GM19468 (cell line): ENCODE measurements around the gene USP9X.
"Not testable (repeated sequence)": the region's sequence is repeated elsewhere in the genome, so short reads cannot be mapped to it uniquely, and the experiment has no call there.

Experiments
- ATAC-seq: cut with Tn5 transposase; IDR thresholded peaks from one replicate; pipeline ENCODE4 v1.9.1; 2021; ENCODE audit warnings: mild to moderate bottlenecking, moderate library complexity, moderate number of reproducible peaks; ENCODE audit not compliant: unreplicated experiment; ENCODE audit errors: extremely low read depth

Gene USP9X

DNA sequence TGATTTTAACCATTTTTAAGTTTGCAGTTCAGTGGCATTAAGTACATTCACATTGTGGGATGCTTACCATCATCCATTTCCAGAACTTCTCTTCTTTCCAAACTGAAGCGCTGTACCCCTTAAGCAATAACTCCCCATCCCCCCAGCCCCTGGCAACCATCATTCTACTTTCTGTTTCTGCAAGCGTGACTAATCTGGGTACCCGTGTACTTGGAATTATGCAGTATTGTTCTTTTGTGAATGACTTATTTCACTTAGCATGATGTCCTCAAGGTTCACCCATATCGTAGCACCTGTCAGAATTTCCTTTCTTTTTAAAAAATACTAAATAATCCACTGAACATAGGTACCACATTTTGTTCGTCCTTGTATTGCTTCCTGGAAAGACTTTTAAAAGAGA is 32.9 kb downstream of the USP9X start:
- no peak for ATAC-seq

GRCh38 chrX:41119803-41120202 is 34.6 kb downstream of the USP9X start:
- no peak for ATAC-seq

DNA sequence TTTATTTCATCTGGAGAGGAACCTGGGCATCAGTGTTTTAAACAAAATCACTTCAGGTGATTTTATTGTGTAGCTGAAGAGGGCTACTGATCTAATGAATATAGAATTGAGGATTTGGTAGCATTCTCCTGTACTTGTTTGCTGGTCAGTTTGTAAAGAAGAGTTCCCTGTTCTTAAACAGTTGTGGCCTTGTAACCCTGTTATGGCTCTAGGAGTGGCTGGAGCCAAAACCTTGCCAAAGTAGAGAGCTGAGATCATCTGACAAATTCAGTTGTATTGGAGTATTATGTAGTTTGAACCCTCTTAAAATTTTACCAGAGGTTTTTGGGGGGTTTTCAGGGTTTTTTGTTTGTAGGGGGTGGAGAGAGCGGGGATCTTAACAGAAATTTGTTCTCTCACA is 36.5 kb downstream of the USP9X start:
- ATAC-seq: no peak

GRCh38 chrX:41122664-41123257 is 37.5 kb downstream of the USP9X start:
- ATAC-seq: no peak

DNA sequence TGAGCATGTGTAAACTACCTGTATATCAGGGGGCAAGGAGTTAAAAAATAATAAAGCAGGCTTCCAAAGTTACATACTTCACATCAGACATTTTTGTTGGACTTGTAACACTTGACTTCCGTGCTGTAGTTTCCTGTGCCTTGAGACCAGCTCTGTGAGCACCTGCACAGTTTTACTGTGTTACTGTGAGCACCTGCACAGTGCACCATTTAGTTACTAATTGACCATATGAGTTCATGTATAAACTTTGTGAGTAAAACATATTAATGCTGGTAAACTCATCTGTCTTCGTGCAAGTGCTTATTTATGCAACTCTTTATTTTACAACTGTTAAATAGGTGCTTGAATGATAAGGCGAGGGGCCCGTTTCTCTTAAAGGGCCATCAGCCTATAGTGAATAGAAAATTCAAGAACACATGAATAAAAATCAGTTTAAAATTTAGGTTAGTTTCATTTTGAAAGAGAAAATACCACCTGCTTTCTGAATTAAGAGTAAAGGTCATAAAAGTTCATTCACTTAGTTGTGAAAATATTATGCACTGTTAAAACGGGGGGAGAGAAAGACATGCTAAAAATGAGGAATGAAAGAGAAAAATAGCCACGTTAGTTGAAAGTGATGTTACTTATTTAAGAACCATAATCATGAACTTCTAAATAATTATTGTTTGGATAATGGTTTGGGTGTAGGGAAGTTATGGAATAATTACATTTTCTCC is 42.4 kb downstream of the USP9X start:
- ATAC-seq: no peak

GRCh38 chrX:41128955-41129354 is 43.7 kb downstream of the USP9X start:
- ATAC-seq: no peak

DNA sequence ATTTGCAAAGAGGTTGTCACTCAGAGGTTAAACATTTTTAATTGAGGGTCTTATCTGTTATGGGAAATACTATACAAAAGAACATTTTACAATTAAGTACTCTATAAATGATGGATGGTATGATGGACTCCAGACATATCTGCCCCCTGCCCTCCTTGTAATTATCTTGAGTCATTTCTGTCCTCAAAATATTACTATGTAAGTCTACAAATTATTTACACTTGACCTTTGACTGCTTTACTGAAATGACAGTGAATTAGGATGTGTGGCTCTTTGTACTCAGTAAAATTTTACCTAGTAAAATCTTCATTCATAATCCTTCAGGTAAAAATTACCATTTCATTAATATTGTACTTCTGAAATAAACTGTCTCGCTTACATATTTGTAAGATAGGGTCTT is 46.5 kb downstream of the USP9X start:
- ATAC-seq: no peak

DNA sequence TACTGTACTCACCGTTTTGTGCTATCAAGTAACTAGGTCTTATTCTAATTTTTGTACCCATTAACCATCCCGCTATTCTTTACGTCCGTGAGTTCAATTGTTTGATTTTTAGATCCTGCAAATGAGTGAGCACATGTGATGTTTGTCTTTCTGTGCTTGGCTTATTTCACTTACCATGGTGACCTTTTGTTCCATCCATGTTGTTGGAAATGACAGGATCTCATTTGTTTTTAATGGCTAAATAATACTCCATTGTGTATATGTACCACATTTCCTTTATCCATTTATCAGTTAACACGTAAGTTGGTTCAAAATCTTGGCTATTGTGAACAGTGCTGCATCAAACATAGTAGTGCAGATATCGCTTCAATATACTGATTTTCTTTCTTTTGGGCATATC is 48.3 kb downstream of the USP9X start:
- no peak for ATAC-seq

DNA sequence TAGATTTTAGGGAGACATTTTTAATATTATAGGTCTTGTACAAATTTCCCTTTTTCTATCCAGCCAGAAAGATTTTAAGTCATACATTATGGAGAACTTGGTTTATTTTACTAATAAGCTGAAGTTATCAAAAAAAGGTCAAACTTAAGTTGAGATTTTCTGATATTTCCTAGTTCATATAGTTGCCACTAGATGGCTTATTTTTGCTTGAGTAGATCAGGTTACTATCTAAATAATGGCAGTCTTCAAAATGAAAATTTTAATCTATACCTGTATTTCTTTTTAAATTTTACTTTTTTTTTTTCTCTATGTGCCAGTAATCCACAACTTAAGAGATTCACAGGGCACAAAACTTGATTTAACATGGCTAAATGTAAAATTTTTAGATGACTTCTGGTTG is 52.3 kb downstream of the USP9X start:
- no peak for ATAC-seq

GRCh38 chrX:41142130-41142910 is 57.1 kb downstream of the USP9X start:
- no peak for ATAC-seq

DNA sequence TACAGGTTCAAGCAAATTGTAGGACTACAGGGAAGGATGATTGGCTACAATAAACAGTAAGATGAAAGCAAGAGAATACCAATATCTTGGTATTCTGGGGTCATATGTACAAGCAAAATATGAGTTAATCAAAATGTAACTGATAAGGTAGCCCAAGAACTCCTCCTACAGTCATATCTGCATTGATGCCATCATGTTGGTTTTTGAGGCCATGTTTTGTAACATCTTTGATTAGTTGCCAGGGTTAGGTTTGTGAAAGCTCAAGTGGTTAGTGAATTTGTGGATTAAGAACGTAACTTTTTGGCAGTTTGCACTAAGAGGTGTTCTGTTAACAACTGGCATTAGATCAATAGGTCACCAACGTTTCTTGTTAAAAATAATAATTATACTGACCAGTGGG is 59.6 kb downstream of the USP9X start:
- no peak for ATAC-seq

GRCh38 chrX:41145920-41146608 is 60.8 kb downstream of the USP9X start:
- no peak for ATAC-seq

GRCh38 chrX:41148553-41148952 is 63.3 kb downstream of the USP9X start:
- no peak for ATAC-seq

DNA sequence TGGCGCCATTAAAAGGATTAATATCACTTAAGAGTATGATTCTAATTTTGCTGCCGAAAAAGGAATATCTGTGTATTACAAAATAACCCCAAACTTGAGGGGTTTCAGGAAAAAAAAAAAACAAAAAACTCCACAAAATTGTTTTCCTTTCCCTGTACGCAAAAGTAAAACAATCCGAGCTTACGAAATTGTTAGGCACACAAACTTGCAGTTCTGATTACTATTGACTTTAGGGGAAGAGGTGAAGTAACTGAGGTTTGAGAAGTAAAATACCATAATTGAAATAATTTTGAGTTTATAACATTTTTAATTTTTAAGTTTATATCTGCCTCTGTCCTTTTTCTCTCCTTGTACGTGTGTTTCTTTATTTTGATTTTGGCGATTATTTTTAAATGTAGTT is 64.8 kb downstream of the USP9X start:
- no peak for ATAC-seq

GRCh38 chrX:41151726-41152125 is 66.5 kb downstream of the USP9X start:
- ATAC-seq: not testable (repeated sequence)

GRCh38 chrX:41152221-41152620 is 67.0 kb downstream of the USP9X start:
- peak; percentile 52 for ATAC-seq

- ATAC-seq: no peak
Measured at GRCh38 chrX:41153448-41153847, 68.2 kb downstream of the USP9X start.

- ATAC-seq: no peak
Measured at GRCh38 chrX:41153957-41154356, 68.7 kb downstream of the USP9X start.

GRCh38 chrX:41164449-41164848 is 79.2 kb downstream of the USP9X start:
- no peak for ATAC-seq

DNA sequence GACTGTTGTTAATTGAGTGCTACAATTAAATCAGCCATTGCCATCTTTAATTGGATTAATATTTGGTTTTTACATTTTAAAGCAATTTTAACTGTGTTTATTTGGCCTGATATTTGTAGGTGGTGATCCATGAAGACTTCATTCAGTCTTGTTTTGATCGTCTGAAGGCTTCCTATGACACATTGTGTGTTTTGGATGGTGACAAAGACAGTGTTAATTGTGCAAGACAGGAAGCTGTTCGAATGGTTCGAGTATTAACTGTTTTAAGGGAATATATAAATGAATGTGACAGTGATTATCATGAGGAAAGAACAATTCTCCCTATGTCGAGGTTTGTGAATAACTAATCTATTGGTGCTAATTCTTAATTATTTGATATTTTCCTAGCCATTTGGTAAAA is 82.6 kb downstream of the USP9X start:
- no peak for ATAC-seq

DNA sequence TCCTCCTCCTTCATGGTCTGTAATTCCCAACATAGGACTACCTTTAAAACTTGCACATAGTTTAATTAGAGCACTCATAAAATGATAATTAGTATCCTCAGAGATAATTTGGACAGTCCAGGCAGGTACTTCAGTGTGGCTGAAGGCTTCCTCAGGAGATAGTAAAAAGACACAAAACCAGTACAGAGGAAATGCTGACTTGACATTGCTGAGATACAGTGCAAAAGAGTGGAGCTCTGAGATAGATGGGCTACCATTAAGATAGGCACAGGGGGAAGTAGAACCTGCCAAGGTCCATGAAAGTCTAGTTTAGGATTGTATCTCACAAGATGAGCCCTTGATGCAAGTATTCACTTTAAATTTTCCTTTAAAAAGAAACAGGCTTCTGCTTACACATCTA is 91.0 kb downstream of the USP9X start:
- no peak for ATAC-seq
